T-cell (primary cell): Measurements from ENCODE around the gene PPM1G. TPM values are rescaled to one million over a fixed set of nuclear protein-coding genes. Genes with fewer than 3 reads are reported as not detected.

Experiments
- total RNA-seq, 35 experiments: library from RNA in 6 of 35; stranded (reverse) in 6 of 35; fragments of 120-200 nt in 1 of 35; gene quantifications; one replicate each; pipeline versions ENCODE4 v1.2.1 to v1.2.4 and lab custom pipeline; 2013 to 2026

The PPM1G gene
- total RNA-seq, 5 donors from 2014 or later (not counting 1 experiment from before 2014, with no cell fraction given): 40.9 to 65.9 (median 62.4) TPM

Other genes starting within 250 kb of the PPM1G start
- gene ATRAID, start 197.6 kb downstream of the PPM1G start, total RNA-seq: 100 to 1,000 TPM in 2 of 5 donors, 10 to 100 TPM in 3; 78.9 to 106 (median 96.0) TPM
- gene SLC5A6, start 197.3 kb downstream of the PPM1G start, total RNA-seq: 100 to 1,000 TPM in 2 of 5 donors, 10 to 100 TPM in 3; 37.5 to 214 (median 43.0) TPM
- 10 to 100 TPM; 38.5 to 78.2 (median 65.4) TPM for gene CAD, start 192.2 kb downstream of the PPM1G start, total RNA-seq
- gene SLC30A3, start 146.5 kb downstream of the PPM1G start, total RNA-seq: under 1 TPM in 2 of 5 donors, not detected in 3; 0.06 to 0.26 TPM
- not detected for gene DNAJC5G, start 134.2 kb downstream of the PPM1G start, total RNA-seq
- not detected for gene TRIM54, start 127.2 kb downstream of the PPM1G start, total RNA-seq
- gene UCN, start 101.1 kb downstream of the PPM1G start, total RNA-seq: 1 to 10 TPM; 1.8 to 7.8 (median 4.2) TPM
- 10 to 100 TPM; 64.5 to 99.1 (median 93.6) TPM for gene MPV17, start 86.5 kb downstream of the PPM1G start, total RNA-seq
- gene GTF3C2, start 52.8 kb downstream of the PPM1G start, total RNA-seq: 10 to 100 TPM; 69.8 to 89.9 (median 82.1) TPM
- 10 to 100 TPM; 35.6 to 50.3 (median 40.5) TPM for gene EIF2B4, start 39.3 kb downstream of the PPM1G start, total RNA-seq
- gene SNX17, start 39.0 kb downstream of the PPM1G start, total RNA-seq: 100 to 1,000 TPM in 3 of 5 donors, 10 to 100 TPM in 2; 77.9 to 130 (median 121) TPM
- 10 to 100 TPM; 20.6 to 27.0 (median 21.9) TPM for gene ZNF513, start 28.9 kb downstream of the PPM1G start, total RNA-seq
- 100 to 1,000 TPM in 4 of 5 donors, 10 to 100 TPM in 1; 99.1 to 187 (median 109) TPM for gene NRBP1, start 19.0 kb upstream of the PPM1G start, total RNA-seq
- gene KRTCAP3, start 32.8 kb upstream of the PPM1G start, total RNA-seq: 10 to 100 TPM; 12.3 to 21.1 (median 19.7) TPM
- 10 to 100 TPM; 14.6 to 25.3 (median 17.3) TPM for gene IFT172, start 80.2 kb upstream of the PPM1G start, total RNA-seq
- gene FNDC4, start 85.6 kb upstream of the PPM1G start, total RNA-seq: under 1 TPM; 0.13 to 0.98 (median 0.50) TPM
- gene GCKR, start 87.2 kb upstream of the PPM1G start, total RNA-seq: under 1 TPM in 2 of 5 donors, not detected in 3; 0.23 to 0.28 TPM
- gene ZNF512, start 173.5 kb upstream of the PPM1G start, total RNA-seq: 10 to 100 TPM; 38.9 to 52.1 (median 49.7) TPM
- 1 to 10 TPM in 3 of 5 donors, under 1 TPM in 2; 0.49 to 1.4 (median 1.2) TPM for gene CCDC121, start 219.4 kb upstream of the PPM1G start, total RNA-seq
- gene GPN1, start 219.5 kb upstream of the PPM1G start, total RNA-seq: 10 to 100 TPM; 27.0 to 32.1 (median 28.9) TPM